GM23338 (cell line): Measurements from ENCODE around the gene TAF4B. TPM values are rescaled to one million over a fixed set of nuclear protein-coding genes. Genes with fewer than 3 reads are reported as not detected.

Experiments
- ATAC-seq: fragments of 200-7000 bp; cut with Tn5 transposase; 3 replicates; pipeline ENCODE4 v1.9.1; 2020
- DNase-seq: peaks from one replicate; pipeline ENCODE4 v3.0.0-alpha.2; 2015; ENCODE audit warnings: low spot score
- H2AFZ ChIP-seq: fragments of 200-600 bp; sonication (generic); 2 replicates; pipeline ENCODE4 v1.8.0; 2016; ENCODE audit warnings: antibody characterized with exemption, mild to moderate bottlenecking, moderate library complexity
- H3F3A ChIP-seq: fragments of 200-600 bp; sonication (generic); replicated peaks from 2 replicates; pipeline ENCODE4 v1.8.0; 2017; ENCODE audit warnings: antibody characterized with exemption, mixed run types, low read depth
- H3K27ac ChIP-seq: fragments of 200-600 bp; sonication (generic); 2 replicates; pipeline ENCODE4 v1.6.1; 2016; ENCODE audit warnings: low read depth
- H3K27me3 ChIP-seq: fragments of 200-600 bp; sonication (generic); 2 replicates; pipeline ENCODE4 v1.8.0; 2016; ENCODE audit warnings: mild to moderate bottlenecking, mixed run types, moderate library complexity; ENCODE audit not compliant: insufficient read depth
- H3K36me3 ChIP-seq: fragments of 200-600 bp; sonication (generic); 2 replicates; pipeline ENCODE4 v1.8.0; 2016; ENCODE audit warnings: mild to moderate bottlenecking; ENCODE audit not compliant: insufficient read depth
- H3K4me1 ChIP-seq: fragments of 200-600 bp; sonication (generic); 2 replicates; pipeline ENCODE4 v1.8.0; 2016; ENCODE audit warnings: mild to moderate bottlenecking, moderate library complexity; ENCODE audit not compliant: insufficient read depth
- H3K4me2 ChIP-seq: fragments of 200-600 bp; sonication (generic); 2 replicates; pipeline ENCODE4 v1.7.1; 2017; ENCODE audit warnings: mixed run types
- H3K4me3 ChIP-seq: fragments of 200-600 bp; sonication (generic); 2 replicates; pipeline ENCODE4 v1.6.1; 2016; ENCODE audit warnings: mixed run types
- H3K79me2 ChIP-seq: fragments of 200-600 bp; sonication (generic); replicated peaks from 2 replicates; pipeline ENCODE4 v1.8.0; 2017; ENCODE audit warnings: mild to moderate bottlenecking; ENCODE audit not compliant: insufficient read depth
- H3K9me2 ChIP-seq: fragments of 200-600 bp; sonication (generic); 2 replicates; pipeline ENCODE4 v1.8.0; 2017; ENCODE audit not compliant: insufficient read depth
- H4K20me1 ChIP-seq: fragments of 200-600 bp; sonication (generic); replicated peaks from 2 replicates; pipeline ENCODE4 v1.8.0; 2017; ENCODE audit warnings: mild to moderate bottlenecking; ENCODE audit not compliant: insufficient read depth
- H3K27ac Mint-ChIP-seq: 2 replicates; pipeline ENCODE4 v1.8.0; 2020; ENCODE audit warnings: inconsistent platforms, mild to moderate bottlenecking, moderate library complexity, mixed read lengths
- H3K27me3 Mint-ChIP-seq: 3 replicates; pipeline ENCODE4 v1.8.0; 2022; ENCODE audit warnings: low read depth, mild to moderate bottlenecking, moderate library complexity, mixed read lengths, inconsistent platforms; ENCODE audit not compliant: insufficient read depth, poor library complexity
- H3K36me3 Mint-ChIP-seq: 3 replicates; pipeline ENCODE4 v1.8.0; 2021; ENCODE audit warnings: low read depth, mild to moderate bottlenecking, inconsistent platforms, moderate library complexity, mixed read lengths
- H3K4me1 Mint-ChIP-seq: 3 replicates; pipeline ENCODE4 v1.8.0; 2020; ENCODE audit warnings: mild to moderate bottlenecking, inconsistent platforms, mixed read lengths
- H3K4me3 Mint-ChIP-seq: 3 replicates; pipeline ENCODE4 v1.8.0; 2021; ENCODE audit warnings: moderate library complexity, mild to moderate bottlenecking, inconsistent platforms, mixed read lengths
- H3K9me3 Mint-ChIP-seq: 3 replicates; pipeline ENCODE4 v1.8.0; 2020; ENCODE audit warnings: moderate library complexity, mild to moderate bottlenecking, inconsistent platforms, mixed read lengths
- CREB1 ChIP-seq: fragments of 250-450 bp; sonication (Bioruptor Pico); IDR thresholded peaks from 2 replicates; pipeline ENCODE4 v1.5.0; 2020; ENCODE audit warnings: low read depth, mild to moderate bottlenecking, moderate library complexity
- ETS1 ChIP-seq: IDR thresholded peaks from 2 replicates; pipeline ENCODE4 v1.6.1; 2016; ENCODE audit warnings: antibody characterized with exemption
- EZH2phosphoT487 ChIP-seq: fragments of 200-600 bp; sonication (generic); IDR thresholded peaks from one replicate; pipeline ENCODE4 v1.8.1; 2018; ENCODE audit warnings: antibody characterized with exemption; ENCODE audit not compliant: unreplicated experiment
- NANOG ChIP-seq: IDR thresholded peaks from 2 replicates; pipeline ENCODE4 v1.6.1; 2016; ENCODE audit warnings: antibody characterized with exemption, borderline replicate concordance
- ZNF114 ChIP-seq: fragments of 250-450 bp; sonication (Bioruptor Pico); IDR thresholded peaks from 2 replicates; pipeline ENCODE4 v1.5.0; 2020; ENCODE audit warnings: mild to moderate bottlenecking, moderate library complexity
- ZNF331 ChIP-seq: fragments of 250-450 bp; sonication (Bioruptor Pico); IDR thresholded peaks from 2 replicates; pipeline ENCODE4 v1.5.0; 2020; ENCODE audit warnings: low read depth, mild to moderate bottlenecking, moderate library complexity
- ZNF462 ChIP-seq: fragments of 250-450 bp; sonication (Bioruptor Pico); IDR thresholded peaks from 2 replicates; pipeline ENCODE4 v1.5.0; 2020; ENCODE audit warnings: mild to moderate bottlenecking, moderate library complexity
- polyA plus RNA-seq: library from polyadenylated mRNA; unstranded; fragments of >200 nt; fragmentation: Nextera tagmentation; extraction: Ambion mirVana; gene quantifications from 2 replicates; pipeline ENCODE4 v1.2.1, GENCODE V29; 2016
- total RNA-seq: library from RNA; depleted of rRNA; stranded (reverse); fragments of >200 nt; shearing (Covaris generic); gene quantifications from 2 replicates; pipeline ENCODE4 v1.2.3, GENCODE V29; 2014

Gene TAF4B
- total and polyA plus RNA-seq, 2 experiments from 2014 or later, result 9.4 to 27.3 TPM

DNA sequence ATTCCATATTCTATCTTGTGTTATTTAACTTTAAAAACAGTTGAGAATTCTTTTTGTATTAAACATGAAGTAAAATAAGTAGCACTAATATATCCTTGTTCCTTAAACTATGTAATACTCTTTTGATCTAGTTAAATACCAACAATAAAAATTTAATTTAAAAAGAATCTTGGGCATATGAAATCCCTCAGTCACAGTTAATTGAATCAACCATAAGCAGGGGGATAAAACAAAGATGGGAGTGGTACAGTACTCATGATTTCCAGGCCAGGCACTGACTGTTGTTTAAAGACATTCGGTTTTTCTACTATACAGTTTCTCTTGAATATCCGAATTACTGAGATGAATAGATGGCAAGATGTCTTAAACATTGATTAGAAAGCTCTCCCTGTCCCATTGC lies 99.5 kb downstream of the TAF4B start:
- Mint-ChIP-seq H3K4me3 (no peak overlapping the region), H3K4me1 (no peaks in the 10 kb centered on the region), H3K9me3 (no peaks in the 10 kb centered on the region), H3K27ac (no peak overlapping the region), H3K36me3 (peaks cover 14% of the 10 kb centered on the region; the same call in 2 of the 3 replicates), H3K27me3 (no peaks in the 10 kb centered on the region)
- DNase-seq, result no peak
- H3K27me3 ChIP-seq, result no peaks in the 10 kb centered on the region
- H3K4me1 ChIP-seq, result no peaks in the 10 kb centered on the region
- H4K20me1 ChIP-seq, result no peaks in the 10 kb centered on the region
- no peaks in the 10 kb centered on the region for H3K9me2 ChIP-seq
- H3K27ac ChIP-seq, result no peak overlapping the region
- no peaks in the 10 kb centered on the region for H3K79me2 ChIP-seq
- H3K36me3 ChIP-seq, result peaks cover 14% of the 10 kb centered on the region
- H3F3A ChIP-seq, result no peaks in the 10 kb centered on the region
- TF ChIP-seq ETS1 (no peak), ZNF331 (CRISPR knock-in tag) (no peak), CREB1 (no peak), ZNF114 (CRISPR knock-in tag) (no peak), ZNF462 (CRISPR knock-in tag) (no peak), EZH2phosphoT487 (no peak), NANOG (no peak)
- no peak overlapping the region for H3K4me3 ChIP-seq
- no peak overlapping the region for H3K4me2 ChIP-seq
- no peak for ATAC-seq
- no peak overlapping the region for H2AFZ ChIP-seq
